Liver (tissue), 9 donors: ENCODE data around the gene EVI5. TPM values are rescaled to one million over a fixed set of nuclear protein-coding genes. Genes with fewer than 3 reads are reported as not detected.

Source experiments
- DNase-seq: peaks from one replicate; pipeline ENCODE4 v3.0.0-alpha.2; 2017; ENCODE audit warnings: low spot score
- H3K27ac ChIP-seq, 2 donors: one replicate each; pipeline ENCODE4 v1.7.0; 2013; ENCODE audit warnings: inconsistent platforms in 2 of 2, low read length in 2 of 2, control low read depth in 1 of 2, low read depth in 1 of 2, mild to moderate bottlenecking in 1 of 2
- H3K27me3 ChIP-seq, 4 donors: one replicate each; pipeline versions ENCODE4 v1.6.1 to v1.7.0; 2013; ENCODE audit warnings: low read length in 3 of 4, inconsistent platforms in 1 of 4, mild to moderate bottlenecking in 1 of 4, moderate library complexity in 1 of 4; ENCODE audit not compliant: control insufficient read depth in 4 of 4, insufficient read depth in 4 of 4
- H3K36me3 ChIP-seq, 4 donors: one replicate each; pipeline versions ENCODE4 v1.6.1 to v1.7.0; 2013; ENCODE audit warnings: low read length in 3 of 4, mild to moderate bottlenecking in 3 of 4, low read depth in 1 of 4, moderate library complexity in 1 of 4; ENCODE audit not compliant: control insufficient read depth in 4 of 4, insufficient read depth in 3 of 4
- H3K4me1 ChIP-seq, 4 donors: one replicate each; pipeline versions ENCODE4 v1.6.1 to v1.7.0; 2013; ENCODE audit warnings: low read length in 3 of 4, mild to moderate bottlenecking in 3 of 4, moderate library complexity in 1 of 4; ENCODE audit not compliant: control insufficient read depth in 4 of 4, insufficient read depth in 4 of 4
- H3K4me3 ChIP-seq, 3 donors: one replicate each; pipeline versions ENCODE4 v1.6.1 to v1.7.0; 2013; ENCODE audit warnings: low read length in 3 of 3, control low read depth in 1 of 3, low read depth in 1 of 3, mild to moderate bottlenecking in 1 of 3
- H3K9ac ChIP-seq, 2 donors: one replicate each; pipeline ENCODE4 v1.7.0; 2013; ENCODE audit warnings: low read length in 2 of 2, mild to moderate bottlenecking in 2 of 2, moderate library complexity in 2 of 2, control low read depth in 1 of 2, low read depth in 1 of 2
- H3K9me3 ChIP-seq, 4 donors: one replicate each; pipeline versions ENCODE4 v1.6.1 to v1.7.0; 2013; ENCODE audit warnings: low read length in 3 of 4; ENCODE audit not compliant: control insufficient read depth in 4 of 4
- ATF3 ChIP-seq: IDR thresholded peaks from 2 replicates; pipeline ENCODE4 v1.6.1; 2016; ENCODE audit warnings: antibody characterized with exemption
- CTCF ChIP-seq: fragments of 150-350 bp; IDR thresholded peaks from 2 replicates; pipeline ENCODE4 v1.5.1; 2017; ENCODE audit warnings: improper control_type of control experiment, low read depth, low read length; ENCODE audit not compliant: missing input control
- EGR1 ChIP-seq, 2 donors: IDR thresholded peaks; 2 replicates each; pipeline ENCODE4 v1.6.1; 2016 to 2018; ENCODE audit warnings: antibody characterized with exemption in 2 of 2, low read depth in 2 of 2
- FOXA1 ChIP-seq: IDR thresholded peaks from 2 replicates; pipeline ENCODE4 v1.6.1; 2016; ENCODE audit warnings: antibody characterized with exemption
- FOXA2 ChIP-seq: IDR thresholded peaks from 2 replicates; pipeline ENCODE4 v1.6.1; 2016; ENCODE audit warnings: antibody characterized with exemption
- GABPA ChIP-seq, 2 donors: IDR thresholded peaks in 1 of 2; conservative IDR thresholded peaks in 1 of 2; 2 replicates each; pipeline ENCODE4 v1.6.1; 2016; ENCODE audit warnings: antibody characterized with exemption in 2 of 2, mild to moderate bottlenecking in 1 of 2, moderate library complexity in 1 of 2
- HNF4A ChIP-seq, 2 donors: conservative IDR thresholded peaks; 2 replicates each; pipeline ENCODE4 v1.6.1; 2016; ENCODE audit warnings: antibody characterized with exemption in 2 of 2, mild to moderate bottlenecking in 2 of 2
- HNF4G ChIP-seq: IDR thresholded peaks from 2 replicates; pipeline ENCODE4 v1.6.1; 2016; ENCODE audit warnings: antibody characterized with exemption
- JUND ChIP-seq, 2 donors: IDR thresholded peaks; 2 replicates each; pipeline ENCODE4 v1.6.1; 2016; ENCODE audit warnings: antibody characterized with exemption in 2 of 2
- MAX ChIP-seq: IDR thresholded peaks from 2 replicates; pipeline ENCODE4 v1.6.1; 2016; ENCODE audit warnings: antibody characterized with exemption
- NR2F2 ChIP-seq: IDR thresholded peaks from 2 replicates; pipeline ENCODE4 v1.6.1; 2016; ENCODE audit warnings: antibody characterized with exemption
- RAD21 ChIP-seq, 2 donors: IDR thresholded peaks; 2 replicates each; pipeline ENCODE4 v1.6.1; 2016; ENCODE audit warnings: antibody characterized with exemption in 2 of 2, mild to moderate bottlenecking in 2 of 2
- REST ChIP-seq: IDR thresholded peaks from 2 replicates; pipeline ENCODE4 v1.6.1; 2016; ENCODE audit warnings: antibody characterized with exemption, mild to moderate bottlenecking
- RXRA ChIP-seq, 2 donors: IDR thresholded peaks; 2 replicates each; pipeline ENCODE4 v1.6.1; 2017 to 2018; ENCODE audit warnings: antibody characterized with exemption in 2 of 2, mild to moderate bottlenecking in 1 of 2
- SP1 ChIP-seq: IDR thresholded peaks from 2 replicates; pipeline ENCODE4 v1.6.1; 2018; ENCODE audit warnings: antibody characterized with exemption, mild to moderate bottlenecking
- TAF1 ChIP-seq: conservative IDR thresholded peaks from 2 replicates; pipeline ENCODE4 v1.6.1; 2016; ENCODE audit warnings: antibody characterized with exemption, mild to moderate bottlenecking
- WGBS: extraction: QIAGEN DNeasy Blood & Tissue Kit; methylation state at CpG from one replicate; pipeline ENCODE4 v1.1.7; 2013; 5-methylcytosine and 5-hydroxymethylcytosine counted together
- polyA plus RNA-seq, 2 donors: library from polyadenylated mRNA; stranded (reverse) in 1 of 2; unstranded in 1 of 2; fragments of 200-250 nt in 1 of 2; fragments of >200 nt in 1 of 2; fragmentation: Nextera tagmentation in 1 of 2; extraction: Ambion mirVana in 1 of 2; gene quantifications; one replicate each; pipeline versions ENCODE4 v1.2.1 to v1.2.3, GENCODE V29; 2013 to 2015
- total RNA-seq, 2 donors: library from RNA; depleted of rRNA; stranded (reverse); fragments of >200 nt; gene quantifications; one replicate each; pipeline ENCODE4 v1.2.3, GENCODE V29; 2014
- donor health status: healthy.
- donor health status: healthy.
- donor health status: healthy.
- donor health status: healthy.
- donor health status: healthy.

The EVI5 gene
- total and polyA plus RNA-seq, 4 donors: 4.0 to 35.9 (median 19.1) TPM

- no peaks in the 10 kb centered on the region for H3K4me1 ChIP-seq
- H3K36me3 ChIP-seq: peaks cover 0 to 4% (median 0%) of the 10 kb centered on the region in 4 donors
- H3K9ac ChIP-seq: no peak overlapping the region
- TF ChIP-seq EGR1 (IDR thresholded peaks at IDR 0.05; ENCODE audit: low read depth in 2 of 2) (no peak), REST (no peak), JUND (IDR thresholded peaks at IDR 0.05) (no peak), TAF1 (no peak)
- no peak overlapping the region for H3K4me3 ChIP-seq
- DNase-seq: no peak
- no peaks in the 10 kb centered on the region for H3K9me3 ChIP-seq
- WGBS: 96% methylated on average over 2 of the region's 2 CpGs
- no peak overlapping the region for H3K27ac ChIP-seq
- H3K27me3 ChIP-seq: no peaks in the 10 kb centered on the region
Measured at GRCh38 chr1:92571578-92571977, 213.3 kb downstream of the EVI5 start.

GRCh38 chr1:92567211-92567868 is 217.6 kb downstream of the EVI5 start:
- H3K9me3 ChIP-seq: no peaks in the 10 kb centered on the region
- H3K9ac ChIP-seq: no peak overlapping the region
- 100% methylated on average over 1 of the region's 1 CpG for WGBS
- DNase-seq: no peak
- no peaks in the 10 kb centered on the region for H3K27me3 ChIP-seq
- H3K36me3 ChIP-seq: peaks cover 0 to 2% (median 0%) of the 10 kb centered on the region in 4 donors
- no peak overlapping the region for H3K27ac ChIP-seq
- H3K4me1 ChIP-seq: no peaks in the 10 kb centered on the region
- TF ChIP-seq JUND (IDR thresholded peaks at IDR 0.05) (no peak), CTCF (no peak), SP1 (no peak)
- no peak overlapping the region for H3K4me3 ChIP-seq

- Histone ChIP-seq H3K27ac (no peak overlapping the region), H3K4me1 (no peaks in the 10 kb centered on the region), H3K9me3 (no peaks in the 10 kb centered on the region), H3K4me3 (no peak overlapping the region), H3K9ac (no peak overlapping the region), H3K27me3 (no peaks in the 10 kb centered on the region), H3K36me3 (peaks cover 0 to 6% (median 0%) of the 10 kb centered on the region in 4 donors)
- DNase-seq: no peak
- no peak for TF ChIP-seq FOXA2
- no peak for TF ChIP-seq NR2F2
- no peak for TF ChIP-seq FOXA1
- TF ChIP-seq RAD21 (IDR thresholded peaks at IDR 0.05): no peak
- no peak for TF ChIP-seq MAX
- no peak for TF ChIP-seq SP1
- no peak for TF ChIP-seq RXRA (IDR thresholded peaks at IDR 0.05)
- TF ChIP-seq GABPA (IDR thresholded peaks at IDR 0.05 in 1 of 2, conservative IDR thresholded peaks at IDR 0.05 in 1 of 2): no peak
- TF ChIP-seq ATF3: no peak
- no peak for TF ChIP-seq HNF4G
- no peak for TF ChIP-seq TAF1
- no peak for TF ChIP-seq CTCF
- no peak for TF ChIP-seq HNF4A (conservative IDR thresholded peaks at IDR 0.05)
- 95% methylated on average over 6 of the region's 6 CpGs for WGBS
Measured at GRCh38 chr1:92563457-92564216, 221.3 kb downstream of the EVI5 start.
